ENCODE measurements around the gene KCNK4.

KCNK4 gene

DNA sequence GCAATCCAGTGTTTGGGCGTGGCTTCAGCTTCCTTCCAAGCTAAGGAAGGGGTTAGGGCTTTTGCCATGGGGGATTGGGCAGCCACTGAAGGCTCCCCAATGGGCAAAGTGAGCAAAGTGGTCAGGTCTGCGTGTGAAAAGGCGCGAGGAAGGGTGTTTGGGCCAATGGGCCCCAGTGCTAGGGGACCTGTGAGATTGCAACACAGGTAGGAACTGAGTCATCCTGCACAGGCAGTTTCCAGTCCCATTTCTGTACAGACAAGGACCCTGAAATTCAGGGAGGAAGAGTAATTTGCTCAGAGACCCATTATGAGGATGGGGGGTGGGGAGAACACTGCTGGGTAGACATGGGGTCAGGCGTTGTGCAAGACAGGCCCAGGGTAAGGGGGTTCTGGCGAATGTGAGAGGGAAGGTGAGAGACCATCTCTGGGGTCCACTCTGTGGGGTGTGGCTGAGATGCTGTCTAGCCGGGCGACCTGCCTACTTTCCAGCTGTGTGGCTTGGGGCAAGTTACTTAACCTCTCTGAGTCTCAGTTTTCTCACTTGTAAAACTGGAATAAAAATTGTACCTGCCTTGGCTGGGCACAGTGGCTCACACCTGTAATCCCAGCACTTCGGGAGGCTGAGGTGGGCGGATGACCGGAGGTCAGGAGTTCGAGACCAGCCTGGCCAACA, 56.2 kb downstream of the KCNK4 start:
- H3K4me1 Mint-ChIP-seq: peaks cover 13% of the 10 kb centered on the region
- no peak overlapping the region for H3K27ac Mint-ChIP-seq

DNA sequence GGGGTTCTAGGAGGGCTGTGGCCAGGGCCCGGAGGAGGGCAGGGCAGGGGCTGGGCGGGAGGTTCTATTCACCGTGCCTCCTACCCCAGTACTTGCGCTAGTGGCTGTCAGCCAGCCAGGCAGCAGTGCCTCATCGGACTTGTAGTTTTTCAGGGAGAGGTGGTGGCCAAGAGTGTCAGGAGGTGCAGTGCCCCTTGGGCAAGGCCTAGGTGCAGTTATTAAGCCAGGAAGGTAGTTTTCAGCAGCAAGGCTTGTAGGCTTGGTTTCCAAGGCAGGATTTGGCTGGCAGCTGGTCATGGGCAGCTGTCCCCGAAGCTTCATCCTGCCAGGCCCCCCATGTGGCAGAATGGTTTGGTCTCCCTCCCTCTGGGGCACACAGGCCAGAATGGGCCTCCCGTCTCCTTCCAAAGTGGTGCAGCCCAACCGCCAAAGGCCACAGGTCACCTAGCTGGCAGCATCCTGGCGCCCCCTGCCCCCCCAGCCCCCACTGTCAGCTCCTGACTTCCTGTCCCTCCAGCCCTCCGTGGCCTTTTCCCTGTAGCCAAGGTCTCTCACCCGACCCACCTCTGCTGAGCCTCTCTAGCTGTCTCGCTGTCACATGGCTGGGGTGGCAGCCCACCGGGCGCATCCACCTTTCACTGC, 57.4 kb downstream of the KCNK4 start:
- CTCF ChIA-PET: interaction anchor here (1.6 kb wide), 1 partner anchor 31 kb away, joined by 6 read pairs; the partner anchor contains the start of genes PRDX5 and TRMT112
- no peak overlapping the region for H3K27ac Mint-ChIP-seq
- no peak for DNase-seq

More for the DNA sequence above, 56.2 kb downstream of the KCNK4 start:
- no peaks in the 10 kb centered on the region for H3K9me3 Mint-ChIP-seq
- no peaks in the 10 kb centered on the region for H3K27me3 Mint-ChIP-seq
- peaks cover 21% of the 10 kb centered on the region for H3K36me3 Mint-ChIP-seq
- H3K4me3 Mint-ChIP-seq: no peak overlapping the region
- CTCF ChIA-PET: interaction anchor here (0.7 kb wide), 1 partner anchor 126 kb away, joined by 3 read pairs; no protein-coding TSS in a partner anchor
- no peak for DNase-seq

DNA sequence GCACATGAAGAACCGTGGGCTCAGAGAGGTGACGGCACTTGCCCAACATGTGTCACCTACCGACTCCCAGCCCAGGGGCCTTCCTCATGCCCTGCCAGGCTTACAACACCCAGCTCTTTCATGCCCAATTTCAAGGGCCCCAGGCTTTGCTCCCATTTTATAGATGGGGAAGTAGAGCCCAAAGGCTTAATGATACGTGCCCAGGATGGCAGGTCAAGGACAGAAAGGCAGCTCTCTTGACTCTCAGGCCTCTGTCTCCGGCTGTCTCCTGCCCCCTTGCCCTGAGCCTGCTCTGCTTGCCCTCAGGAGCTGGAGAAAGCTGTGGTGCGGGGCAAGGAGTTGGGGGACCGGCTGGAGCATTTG, 57.9 kb downstream of the KCNK4 start:
- CTCF ChIA-PET: interaction anchor here (1.6 kb wide), 1 partner anchor 31 kb away, joined by 6 read pairs; the partner anchor contains the start of genes PRDX5 and TRMT112
- H3K27ac Mint-ChIP-seq: no peak overlapping the region
- H3K9me3 Mint-ChIP-seq: no peaks in the 10 kb centered on the region
- H3K36me3 Mint-ChIP-seq: peaks cover 19% of the 10 kb centered on the region
- no peak for DNase-seq
- H3K4me3 Mint-ChIP-seq: no peak overlapping the region
- peaks cover 7% of the 10 kb centered on the region for H3K4me1 Mint-ChIP-seq
- no peaks in the 10 kb centered on the region for H3K27me3 Mint-ChIP-seq

More for the DNA sequence above, 57.4 kb downstream of the KCNK4 start:
- Mint-ChIP-seq H3K4me1 (peaks cover 7% of the 10 kb centered on the region), H3K36me3 (peaks cover 19% of the 10 kb centered on the region), H3K9me3 (no peaks in the 10 kb centered on the region), H3K4me3 (no peak overlapping the region), H3K27me3 (no peaks in the 10 kb centered on the region)

DNA sequence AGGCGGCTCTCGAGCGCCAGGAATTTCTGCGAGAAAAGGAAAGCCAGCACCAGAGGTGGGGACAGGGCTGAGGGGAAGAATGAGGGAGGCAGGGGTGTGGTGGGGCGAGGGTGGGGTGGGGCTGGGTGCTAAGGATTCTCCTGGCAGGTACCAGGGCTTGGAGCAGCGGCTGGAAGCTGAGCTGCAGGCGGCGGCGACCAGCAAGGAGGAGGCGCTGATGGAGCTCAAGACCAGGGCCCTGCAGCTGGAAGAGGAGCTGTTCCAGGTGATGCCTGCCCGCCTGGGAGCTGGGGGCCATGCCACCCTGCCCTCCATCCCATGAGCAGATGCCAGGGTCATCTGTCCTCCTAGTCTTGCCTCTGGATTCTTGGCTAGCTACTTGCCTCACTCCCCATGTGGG, 58.3 kb downstream of the KCNK4 start:
- Mint-ChIP-seq H3K4me1 (peaks cover 7% of the 10 kb centered on the region), H3K27me3 (no peaks in the 10 kb centered on the region), H3K27ac (no peak overlapping the region), H3K4me3 (no peak overlapping the region), H3K9me3 (no peaks in the 10 kb centered on the region), H3K36me3 (peaks cover 19% of the 10 kb centered on the region)
- no peak for DNase-seq
- CTCF ChIA-PET: interaction anchor here (1.6 kb wide), 1 partner anchor 32 kb away, joined by 6 read pairs; the partner anchor contains the start of genes PRDX5 and TRMT112
